Skin of body (tissue), 2 donors: ENCODE results near the gene TMEM30A. TPM values are rescaled to one million over a fixed set of nuclear protein-coding genes. Genes with fewer than 3 reads are reported as not detected.

Source experiments
- DNase-seq: peaks from one replicate; lab custom pipeline; 2025; lab: John Stamatoyannopoulos, UW
- total RNA-seq: library from RNA; depleted of rRNA; stranded (reverse); fragments of >200 nt; gene quantifications from one replicate; pipeline ENCODE4 v1.2.3, GENCODE V29; 2014

Gene TMEM30A
- total RNA-seq, 1 donor from 2014 or later = 83.7 TPM

GRCh38 chr6:75263401-75263750 is 21.2 kb downstream of the TMEM30A start:
- DNase-seq = no peak

GRCh38 chr6:75262716-75263400 is 21.7 kb downstream of the TMEM30A start:
- no peak for DNase-seq

GRCh38 chr6:75261299-75261698 is 23.3 kb downstream of the TMEM30A start:
- DNase-seq = no peak

- no peak for DNase-seq
Measured at GRCh38 chr6:75257343-75258087, 27.1 kb downstream of the TMEM30A start.

GRCh38 chr6:75250552-75250951 is 34.0 kb downstream of the TMEM30A start:
- DNase-seq = no peak

GRCh38 chr6:75249837-75250236 is 34.8 kb downstream of the TMEM30A start:
- DNase-seq = no peak

- no peak for DNase-seq
Measured at GRCh38 chr6:75246386-75246785, 38.2 kb downstream of the TMEM30A start.

- DNase-seq = peak; percentile 41
Measured at GRCh38 chr6:75244063-75244584, 40.5 kb downstream of the TMEM30A start.

GRCh38 chr6:75243333-75244062 is 41.1 kb downstream of the TMEM30A start, which contains the start of gene COX7A2:
TSS of gene COX7A2 (minus strand) at chr6:75243801. CDS start at chr6:75243734, 67 bp downstream.
- DNase-seq = peak; percentile 97

- DNase-seq = no peak
Measured at GRCh38 chr6:75236630-75237029, 48.0 kb downstream of the TMEM30A start.

- DNase-seq = no peak
Measured at GRCh38 chr6:75235271-75235670, 49.3 kb downstream of the TMEM30A start.

- no peak for DNase-seq
Measured at GRCh38 chr6:75234126-75234865, 50.3 kb downstream of the TMEM30A start.

GRCh38 chr6:75233092-75233615 is 51.4 kb downstream of the TMEM30A start:
- no peak for DNase-seq

- peak; percentile 57 for DNase-seq
Measured at GRCh38 chr6:75230484-75231325, 53.9 kb downstream of the TMEM30A start.

- DNase-seq = no peak
Measured at GRCh38 chr6:75224303-75224926, 60.2 kb downstream of the TMEM30A start.

- DNase-seq = no peak
Measured at GRCh38 chr6:75223428-75223827, 61.2 kb downstream of the TMEM30A start.

GRCh38 chr6:75222261-75222660 is 62.3 kb downstream of the TMEM30A start:
- DNase-seq = no peak

- DNase-seq = no peak
Measured at GRCh38 chr6:75221116-75221515, 63.5 kb downstream of the TMEM30A start.

GRCh38 chr6:75220357-75220756 is 64.2 kb downstream of the TMEM30A start:
- DNase-seq = peak; percentile 50

GRCh38 chr6:75219263-75219662 is 65.3 kb downstream of the TMEM30A start:
- DNase-seq = peak; percentile 89
